Measurements from ENCODE around the gene HECW1. TPM values are rescaled to one million over a fixed set of nuclear protein-coding genes. Genes with fewer than 3 reads are reported as not detected.

Gene HECW1
- total RNA-seq, 1 donor from 2014 or later: not detected

DNA sequence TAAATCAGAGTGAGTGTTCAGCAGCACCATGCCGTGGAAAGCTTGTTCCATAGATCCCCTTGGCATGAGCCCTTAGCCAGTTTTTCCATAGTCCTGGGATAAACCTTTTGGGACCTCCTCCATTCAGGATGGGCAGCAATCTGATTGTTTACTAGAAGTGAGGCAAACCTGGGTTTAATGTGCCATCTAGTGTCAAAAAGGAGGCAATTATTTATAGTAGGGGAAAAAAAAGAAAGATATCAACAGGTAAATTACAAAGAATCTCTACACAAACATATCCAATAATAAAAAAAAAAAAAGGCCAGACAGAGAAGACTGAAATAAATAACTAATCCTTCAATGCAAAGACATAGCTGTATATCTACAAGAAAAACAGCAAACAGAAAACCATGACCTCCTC lies 241.5 kb downstream of the HECW1 start:
- H3K27ac Mint-ChIP-seq: no peak overlapping the region
- no peaks in the 10 kb centered on the region for H3K4me1 Mint-ChIP-seq (ENCODE audit: low read depth)
- peaks cover 21% of the 10 kb centered on the region for H3K9me3 Mint-ChIP-seq
- H3K36me3 Mint-ChIP-seq (ENCODE audit: low read depth): no peaks in the 10 kb centered on the region
- intact Hi-C loops (cut with micrococcal nuclease): no loop called here
- no peak overlapping the region for H3K4me3 Mint-ChIP-seq (ENCODE audit: low read depth)
- H3K27me3 Mint-ChIP-seq (ENCODE audit: low read depth): peaks cover 8% of the 10 kb centered on the region
- DNase-seq (ENCODE audit: low spot score): no peak

DNA sequence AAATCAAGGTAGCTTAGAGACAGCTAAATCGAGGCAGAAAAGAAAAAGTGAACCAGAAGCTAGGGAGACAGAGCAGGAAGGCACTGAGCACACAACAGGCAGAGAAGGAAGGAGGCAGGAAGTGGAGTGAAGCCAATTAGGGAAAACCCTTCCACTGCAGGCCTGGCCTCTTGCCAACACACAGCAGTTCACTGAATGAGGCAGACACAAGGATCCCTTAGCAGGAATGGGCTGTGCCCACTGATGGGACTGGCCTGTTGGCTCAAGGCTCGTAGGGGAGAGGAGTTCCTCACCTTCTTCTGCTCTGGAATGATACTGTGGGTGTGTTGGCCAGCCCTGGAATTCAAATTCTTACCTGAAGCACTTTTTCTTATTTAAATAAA lies 250.2 kb downstream of the HECW1 start:
- no peak overlapping the region for H3K4me3 Mint-ChIP-seq (ENCODE audit: low read depth)
- H3K27me3 Mint-ChIP-seq (ENCODE audit: low read depth): no peaks in the 10 kb centered on the region
- intact Hi-C loops (cut with micrococcal nuclease): no loop called here
- no peak overlapping the region for H3K27ac Mint-ChIP-seq
- no peaks in the 10 kb centered on the region for H3K9me3 Mint-ChIP-seq
- H3K36me3 Mint-ChIP-seq (ENCODE audit: low read depth): no peaks in the 10 kb centered on the region
- H3K4me1 Mint-ChIP-seq (ENCODE audit: low read depth): no peaks in the 10 kb centered on the region
- no peak for DNase-seq (ENCODE audit: low spot score)

DNA sequence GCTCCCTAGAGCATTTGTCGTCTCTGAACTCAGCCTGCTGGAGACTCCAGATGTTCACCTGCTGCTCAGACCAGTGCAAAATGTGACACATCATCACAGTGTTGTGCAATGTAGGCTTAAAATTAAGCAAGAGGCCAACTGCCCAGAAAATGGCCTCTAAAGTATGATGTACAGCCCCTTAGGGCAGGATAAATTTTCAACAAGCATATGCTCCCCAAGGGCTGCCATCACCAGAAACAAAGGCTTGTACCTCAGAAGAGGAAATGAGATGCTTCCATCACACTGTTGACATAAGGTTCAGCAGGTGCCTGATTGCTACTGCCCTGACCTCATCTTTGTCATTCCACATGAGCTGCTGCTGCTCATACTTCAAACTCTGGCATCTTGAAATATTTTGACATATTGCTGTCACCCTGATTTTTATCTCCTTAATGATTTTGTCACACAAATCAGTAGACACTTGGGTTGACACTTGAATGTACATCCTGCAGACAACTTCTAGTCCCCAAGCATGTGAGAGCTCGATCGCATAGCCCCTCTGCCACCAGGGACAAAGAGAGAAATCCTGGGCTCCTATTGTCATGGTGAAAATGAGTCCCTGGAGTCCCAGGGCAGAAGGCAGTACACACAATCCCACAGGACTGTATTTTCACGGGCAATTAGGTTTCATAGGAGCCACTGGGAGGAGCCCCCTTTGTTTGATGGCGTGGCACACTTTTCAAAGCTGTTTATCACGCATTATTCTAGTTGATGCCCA lies 250.8 kb downstream of the HECW1 start:
- peaks cover 3% of the 10 kb centered on the region for H3K27me3 Mint-ChIP-seq (ENCODE audit: low read depth)
- no peaks in the 10 kb centered on the region for H3K36me3 Mint-ChIP-seq (ENCODE audit: low read depth)
- no peak for DNase-seq (ENCODE audit: low spot score)
- H3K4me1 Mint-ChIP-seq (ENCODE audit: low read depth): no peaks in the 10 kb centered on the region
- no peaks in the 10 kb centered on the region for H3K9me3 Mint-ChIP-seq
- H3K27ac Mint-ChIP-seq: no peak overlapping the region
- no peak overlapping the region for H3K4me3 Mint-ChIP-seq (ENCODE audit: low read depth)
- intact Hi-C loops (cut with micrococcal nuclease): no loop called here

DNA sequence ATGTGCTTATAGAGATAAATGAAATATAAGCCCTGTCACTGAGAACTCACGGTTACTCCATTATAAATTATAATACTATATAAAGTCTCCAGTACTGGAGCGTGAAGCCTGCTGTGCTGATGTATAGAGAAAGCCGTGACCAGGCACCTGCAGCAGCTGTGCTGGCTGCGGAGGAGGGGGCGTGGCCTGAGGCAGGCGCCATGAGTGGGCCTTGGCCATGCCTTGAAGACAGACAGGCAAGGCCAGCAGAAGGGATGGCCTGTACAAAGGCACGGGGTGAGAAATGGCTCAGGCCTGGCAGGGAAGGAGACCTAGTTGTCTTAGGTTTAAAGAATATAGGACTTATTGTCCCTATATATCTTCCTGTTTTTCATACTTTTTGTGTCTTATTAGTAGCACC lies 251.9 kb downstream of the HECW1 start:
- Mint-ChIP-seq H3K4me3 (ENCODE audit: low read depth) (no peak overlapping the region), H3K4me1 (ENCODE audit: low read depth) (no peaks in the 10 kb centered on the region), H3K27me3 (ENCODE audit: low read depth) (peaks cover 3% of the 10 kb centered on the region), H3K27ac (no peak overlapping the region), H3K9me3 (no peaks in the 10 kb centered on the region), H3K36me3 (ENCODE audit: low read depth) (no peaks in the 10 kb centered on the region)
- no peak for DNase-seq (ENCODE audit: low spot score)
- intact Hi-C loops (cut with micrococcal nuclease): no loop called here

DNA sequence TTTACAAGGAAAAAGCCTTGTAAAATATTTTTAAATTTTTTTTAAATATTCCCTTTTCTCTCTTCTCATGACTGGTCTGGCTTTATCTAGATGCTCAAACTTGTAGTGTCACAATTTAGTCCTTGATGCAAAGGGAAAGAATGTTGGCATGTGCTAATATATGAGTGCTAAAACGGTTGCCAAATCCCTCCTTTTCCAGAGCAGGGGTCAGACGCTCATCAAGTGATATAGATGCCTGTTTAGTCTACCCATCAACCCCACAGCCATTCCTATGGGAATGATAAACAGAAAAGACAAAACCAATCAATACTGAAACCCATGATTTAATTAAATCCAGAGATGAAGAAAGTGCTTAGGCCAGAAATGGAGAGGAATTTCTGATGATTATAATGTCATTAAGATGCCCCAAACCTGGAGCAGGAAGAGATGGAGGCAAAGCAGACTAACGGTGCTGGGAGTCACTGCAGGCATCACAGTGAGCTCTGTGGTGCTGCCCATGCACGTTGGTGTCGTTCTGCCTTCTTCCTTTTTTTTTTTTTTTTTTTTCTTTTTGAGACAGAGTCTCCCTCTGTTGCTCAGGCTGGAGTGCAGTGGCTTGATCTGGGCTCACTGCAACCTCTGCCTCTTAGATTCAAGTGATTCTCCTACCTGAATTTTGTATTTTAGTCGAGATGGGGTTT lies 260.4 kb downstream of the HECW1 start:
- Mint-ChIP-seq H3K9me3 (no peaks in the 10 kb centered on the region), H3K4me3 (ENCODE audit: low read depth) (no peak overlapping the region), H3K4me1 (ENCODE audit: low read depth) (no peaks in the 10 kb centered on the region), H3K27ac (no peak overlapping the region), H3K27me3 (ENCODE audit: low read depth) (peaks cover 11% of the 10 kb centered on the region), H3K36me3 (ENCODE audit: low read depth) (no peaks in the 10 kb centered on the region)
- intact Hi-C loops (cut with micrococcal nuclease): no loop called here
- DNase-seq (ENCODE audit: low spot score): no peak

DNA sequence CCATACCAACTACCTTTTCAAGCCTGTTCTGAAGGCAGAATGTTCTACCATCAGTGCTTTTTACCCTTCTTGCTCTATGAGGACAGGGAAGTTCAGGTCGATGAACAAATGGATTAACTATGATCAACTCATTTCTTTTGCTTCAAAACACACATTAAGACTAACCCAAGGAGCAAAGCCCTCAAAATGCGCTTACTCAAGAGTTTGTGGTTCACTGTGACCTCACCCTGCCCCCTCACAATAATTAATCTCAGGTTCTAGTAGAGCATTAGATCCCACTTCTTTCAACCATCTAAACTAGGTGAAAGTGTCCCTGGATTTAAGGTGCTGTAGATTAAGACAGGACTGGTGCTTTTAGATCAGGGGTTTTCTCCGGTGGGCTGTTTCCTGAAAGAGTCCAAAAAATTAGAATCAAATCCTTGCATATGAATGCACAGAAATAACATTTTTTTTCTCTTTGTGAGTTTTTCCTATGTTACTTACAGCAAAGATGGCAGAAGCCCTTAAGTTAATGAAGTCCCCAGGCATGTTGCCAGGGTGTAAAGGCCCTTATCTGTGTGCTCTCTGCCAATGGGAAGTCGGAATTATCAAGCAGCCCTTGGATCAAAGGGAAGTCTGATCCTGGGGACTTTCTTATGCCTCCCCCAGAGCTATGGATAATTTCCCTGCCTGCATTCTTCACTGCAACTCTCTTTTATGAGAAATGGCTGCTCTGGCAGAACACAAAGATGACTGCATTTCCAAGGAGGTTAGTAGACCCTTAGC lies 264.9 kb downstream of the HECW1 start:
- H3K36me3 Mint-ChIP-seq (ENCODE audit: low read depth): no peaks in the 10 kb centered on the region
- H3K9me3 Mint-ChIP-seq: no peaks in the 10 kb centered on the region
- no peaks in the 10 kb centered on the region for H3K4me1 Mint-ChIP-seq (ENCODE audit: low read depth)
- no peak for DNase-seq (ENCODE audit: low spot score)
- intact Hi-C loops (cut with micrococcal nuclease): no loop called here
- H3K4me3 Mint-ChIP-seq (ENCODE audit: low read depth): no peak overlapping the region
- H3K27ac Mint-ChIP-seq: no peak overlapping the region
- H3K27me3 Mint-ChIP-seq (ENCODE audit: low read depth): peaks cover 6% of the 10 kb centered on the region

DNA sequence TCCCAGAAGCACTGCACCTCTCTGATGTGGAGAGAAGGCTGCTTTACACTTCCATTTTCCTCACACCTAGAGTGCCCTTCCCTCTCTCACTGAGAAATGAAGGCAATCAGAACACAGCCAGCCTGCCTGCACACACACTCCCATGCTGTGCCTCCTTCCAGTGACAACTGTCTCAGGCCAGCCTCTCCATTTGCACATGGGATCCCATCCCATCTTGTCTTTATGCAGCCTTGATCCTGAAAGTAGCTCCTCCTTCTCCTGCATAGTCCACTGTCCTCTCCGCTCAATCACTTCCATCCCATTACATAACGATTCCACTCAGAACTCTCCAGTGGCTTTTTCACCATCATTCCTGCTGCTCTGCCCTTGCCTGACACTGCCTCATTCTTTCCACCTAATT lies 266.8 kb downstream of the HECW1 start:
- H3K4me3 Mint-ChIP-seq (ENCODE audit: low read depth): no peak overlapping the region
- intact Hi-C loops (cut with micrococcal nuclease): no loop called here
- no peaks in the 10 kb centered on the region for H3K9me3 Mint-ChIP-seq
- DNase-seq (ENCODE audit: low spot score): no peak
- no peaks in the 10 kb centered on the region for H3K36me3 Mint-ChIP-seq (ENCODE audit: low read depth)
- H3K27ac Mint-ChIP-seq: no peak overlapping the region
- H3K27me3 Mint-ChIP-seq (ENCODE audit: low read depth): peaks cover 3% of the 10 kb centered on the region
- no peaks in the 10 kb centered on the region for H3K4me1 Mint-ChIP-seq (ENCODE audit: low read depth)

DNA sequence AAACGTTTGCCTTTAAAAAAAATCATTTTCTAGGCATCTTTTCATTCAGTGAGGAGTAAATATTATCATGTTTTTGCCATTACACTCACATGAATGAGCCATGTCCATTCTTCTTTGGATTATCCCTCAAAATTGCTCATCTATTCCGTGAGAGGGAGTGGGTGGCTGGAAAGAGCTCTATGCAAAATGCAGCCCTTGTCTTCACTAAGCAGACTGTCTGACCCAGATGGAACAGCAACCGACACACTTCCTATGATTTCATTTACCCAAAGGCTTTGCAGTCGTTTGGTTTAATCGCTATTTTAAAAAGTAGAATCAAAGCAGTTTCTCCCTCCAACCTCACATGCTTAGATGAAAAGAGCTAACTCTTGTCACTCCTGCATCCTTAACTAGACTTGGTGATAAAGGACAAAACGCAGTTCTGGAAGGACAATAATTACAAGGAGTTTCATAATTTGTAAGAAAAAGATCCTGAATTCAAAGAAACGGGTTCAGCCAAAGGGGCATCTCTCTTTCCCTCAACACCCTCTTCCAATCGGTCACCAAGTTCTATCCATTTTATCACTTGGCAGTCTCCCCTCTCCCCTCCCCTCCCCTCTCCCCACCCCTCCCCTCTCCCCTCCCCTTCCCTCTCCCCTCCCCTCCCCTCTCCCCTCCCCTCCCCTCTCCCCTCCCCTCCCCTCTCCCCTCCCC lies 272.3 kb downstream of the HECW1 start:
- peaks cover 6% of the 10 kb centered on the region for H3K4me1 Mint-ChIP-seq (ENCODE audit: low read depth)

DNA sequence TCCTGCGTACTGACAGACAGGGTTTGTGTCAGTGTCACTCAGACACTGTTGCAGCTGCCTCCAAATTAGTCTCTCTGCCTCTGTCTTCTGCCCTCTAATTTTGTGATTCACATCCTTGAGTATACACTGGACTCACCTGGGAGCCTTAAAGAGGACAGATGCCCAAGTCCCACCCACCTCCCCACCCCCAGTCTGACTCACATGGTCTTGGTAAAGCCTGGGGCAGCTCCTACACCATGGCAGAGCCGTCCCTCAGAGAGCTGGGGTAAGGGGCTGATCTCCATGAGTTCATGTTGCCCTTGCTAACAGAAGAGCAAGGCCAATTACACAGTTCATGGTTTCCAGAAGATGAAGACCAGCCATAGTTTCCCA lies 272.8 kb downstream of the HECW1 start:
- Mint-ChIP-seq H3K36me3 (ENCODE audit: low read depth) (no peaks in the 10 kb centered on the region), H3K9me3 (peaks cover 5% of the 10 kb centered on the region), H3K4me1 (ENCODE audit: low read depth) (peaks cover 6% of the 10 kb centered on the region), H3K27ac (no peak overlapping the region), H3K27me3 (ENCODE audit: low read depth) (no peaks in the 10 kb centered on the region), H3K4me3 (ENCODE audit: low read depth) (no peak overlapping the region)
- no peak for DNase-seq (ENCODE audit: low spot score)
- intact Hi-C loops (cut with micrococcal nuclease): no loop called here

More for the DNA sequence above, 272.3 kb downstream of the HECW1 start:
- Mint-ChIP-seq H3K36me3 (ENCODE audit: low read depth) (no peaks in the 10 kb centered on the region), H3K9me3 (peaks cover 5% of the 10 kb centered on the region), H3K4me3 (ENCODE audit: low read depth) (no peak overlapping the region), H3K27ac (no peak overlapping the region), H3K27me3 (ENCODE audit: low read depth) (peaks cover under 1% of the 10 kb centered on the region)
- intact Hi-C loops (cut with micrococcal nuclease): no loop called here
- no peak for DNase-seq (ENCODE audit: low spot score)

DNA sequence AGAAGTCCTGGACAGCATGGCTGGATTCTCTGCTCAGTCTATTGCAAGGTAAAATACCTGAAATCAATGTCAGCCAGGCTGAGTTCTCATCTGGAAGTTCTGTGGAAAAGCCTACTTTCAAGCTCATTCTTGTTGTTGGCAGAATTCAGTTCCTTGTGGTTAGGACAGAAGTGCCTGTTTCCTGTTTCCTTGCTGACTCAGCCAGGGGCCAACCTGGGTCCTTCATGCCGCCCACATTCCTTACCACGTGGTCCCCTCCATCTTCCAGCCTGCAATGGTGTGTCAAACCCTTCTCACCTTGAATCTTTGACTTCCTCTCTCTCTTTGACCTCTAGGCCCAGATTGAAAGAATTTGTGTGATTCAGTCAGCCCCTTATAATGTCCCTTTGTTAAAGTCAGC lies 273.4 kb downstream of the HECW1 start:
- intact Hi-C loops (cut with micrococcal nuclease): no loop called here
- H3K36me3 Mint-ChIP-seq (ENCODE audit: low read depth): no peaks in the 10 kb centered on the region
- H3K4me3 Mint-ChIP-seq (ENCODE audit: low read depth): no peak overlapping the region
- H3K4me1 Mint-ChIP-seq (ENCODE audit: low read depth): peaks cover 6% of the 10 kb centered on the region
- no peak for DNase-seq (ENCODE audit: low spot score)
- H3K27me3 Mint-ChIP-seq (ENCODE audit: low read depth): no peaks in the 10 kb centered on the region
- H3K27ac Mint-ChIP-seq: no peak overlapping the region
- H3K9me3 Mint-ChIP-seq: peaks cover 5% of the 10 kb centered on the region

DNA sequence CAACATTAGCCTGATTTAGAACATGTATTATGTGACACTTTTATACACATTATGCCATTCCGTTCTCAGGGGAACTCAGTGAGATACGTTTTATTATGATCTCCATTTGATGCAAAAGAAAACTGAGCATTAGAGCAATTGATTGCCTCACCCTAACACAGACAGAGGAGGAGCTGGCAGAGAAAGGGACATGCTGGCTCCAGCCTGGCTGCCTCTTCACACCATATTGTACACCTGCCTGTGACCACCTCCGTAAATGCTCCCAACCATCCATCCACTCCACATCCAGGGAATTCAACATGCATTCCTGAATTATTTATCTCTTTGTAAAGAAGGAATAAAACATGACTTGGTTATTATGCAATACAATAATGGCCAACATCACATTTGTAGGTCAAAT lies 275.5 kb downstream of the HECW1 start:
- H3K27me3 Mint-ChIP-seq (ENCODE audit: low read depth): no peaks in the 10 kb centered on the region
- intact Hi-C loops (cut with micrococcal nuclease): no loop called here
- peaks cover 6% of the 10 kb centered on the region for H3K4me1 Mint-ChIP-seq (ENCODE audit: low read depth)
- DNase-seq (ENCODE audit: low spot score): no peak
- H3K27ac Mint-ChIP-seq: no peak overlapping the region
- peaks cover 5% of the 10 kb centered on the region for H3K9me3 Mint-ChIP-seq
- no peaks in the 10 kb centered on the region for H3K36me3 Mint-ChIP-seq (ENCODE audit: low read depth)
- H3K4me3 Mint-ChIP-seq (ENCODE audit: low read depth): no peak overlapping the region

DNA sequence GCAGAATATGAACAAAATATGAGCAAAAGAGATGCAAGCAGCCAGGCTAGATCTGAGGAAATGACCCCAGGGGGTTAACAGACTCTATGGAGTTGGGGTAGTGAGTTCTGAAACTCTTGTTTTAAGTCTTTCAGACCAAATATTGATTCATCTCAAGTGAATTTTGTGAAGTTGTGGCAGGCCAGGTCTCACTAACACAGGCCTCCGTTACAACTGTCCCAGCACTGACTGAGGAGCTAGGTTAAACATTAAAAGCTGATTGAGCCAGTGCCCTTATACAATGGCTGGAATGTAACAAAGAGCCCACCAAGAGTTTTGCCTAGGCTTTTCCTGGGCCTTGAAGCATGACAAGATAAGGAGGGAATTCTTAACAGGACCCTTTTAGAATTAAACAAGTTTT lies 278.1 kb downstream of the HECW1 start:
- H3K27ac Mint-ChIP-seq: no peak overlapping the region

More for the DNA sequence above, 278.1 kb downstream of the HECW1 start:
- intact Hi-C loops (cut with micrococcal nuclease): no loop called here
- Mint-ChIP-seq H3K9me3 (peaks cover 5% of the 10 kb centered on the region), H3K4me1 (ENCODE audit: low read depth) (peaks cover 6% of the 10 kb centered on the region), H3K4me3 (ENCODE audit: low read depth) (no peak overlapping the region), H3K36me3 (ENCODE audit: low read depth) (no peaks in the 10 kb centered on the region), H3K27me3 (ENCODE audit: low read depth) (no peaks in the 10 kb centered on the region)
- no peak for DNase-seq (ENCODE audit: low spot score)

Measured in activated T-helper 2 cell treated with anti-CD3 and anti-CD28 coated beads, Interferon-gamma antibody, Interleukin-2, Interleukin-4, amounts not matched to agents 10 μg/mL and 5 μg/mL and 100 μg/mL, durations not matched to agents 14 hours and 24 hours and 36 hours (primary cell).